GM19240 (cell line): ENCODE data around the gene OR6K2.
"Not testable (repeated sequence)": the region's sequence is repeated elsewhere in the genome, so short reads cannot be mapped to it uniquely, and the experiment has no call there.

Experiments used
- DNase-seq: peaks from one replicate; pipeline ENCODE4 v3.0.0; 2011; ENCODE audit warnings: low spot score; ENCODE audit not compliant: insufficient read length

The OR6K2 gene

GRCh38 chr1:158700552-158700951 lies at the start of gene OR6K2:
Gene OR6K2, minus strand, starts transcription at chr1:158700652. Its CDS starts 0 bp downstream, at chr1:158700652.
- no peak for DNase-seq

GRCh38 chr1:158735848-158736247 lies 35.4 kb upstream of the OR6K2 start:
- DNase-seq: no peak

- DNase-seq: no peak
Measured at GRCh38 chr1:158732524-158732923, 32.1 kb upstream of the OR6K2 start.

GRCh38 chr1:158731707-158732106 lies 31.3 kb upstream of the OR6K2 start:
- no peak for DNase-seq

GRCh38 chr1:158730453-158730852 lies 30.0 kb upstream of the OR6K2 start:
- DNase-seq: no peak

- no peak for DNase-seq
Measured at GRCh38 chr1:158728510-158729225, 28.2 kb upstream of the OR6K2 start.

GRCh38 chr1:158724442-158724841 lies 24.0 kb upstream of the OR6K2 start:
- no peak for DNase-seq

- no peak for DNase-seq
Measured at GRCh38 chr1:158720620-158721019, 20.2 kb upstream of the OR6K2 start, which contains the start of gene OR6K3. Gene OR6K3, minus strand, starts transcription at chr1:158720720. Its CDS starts 2,605 bp downstream, at chr1:158718115.

- DNase-seq: no peak
Measured at GRCh38 chr1:158719664-158720063, 19.2 kb upstream of the OR6K2 start.

GRCh38 chr1:158717344-158717743 lies 16.9 kb upstream of the OR6K2 start:
- no peak for DNase-seq

GRCh38 chr1:158716335-158716734 lies 15.9 kb upstream of the OR6K2 start:
- DNase-seq: no peak

- DNase-seq: no peak
Measured at GRCh38 chr1:158714754-158715153, 14.3 kb upstream of the OR6K2 start.

- DNase-seq: no peak
Measured at GRCh38 chr1:158711098-158711497, 10.6 kb upstream of the OR6K2 start.

GRCh38 chr1:158706096-158706495 lies 5.6 kb upstream of the OR6K2 start:
- no peak for DNase-seq

GRCh38 chr1:158694596-158694995 lies 5.9 kb downstream of the OR6K2 start:
- DNase-seq: no peak

- DNase-seq: no peak
Measured at GRCh38 chr1:158692356-158692755, 8.1 kb downstream of the OR6K2 start.

GRCh38 chr1:158691907-158692306 lies 8.5 kb downstream of the OR6K2 start:
- DNase-seq: no peak

GRCh38 chr1:158691149-158691548 lies 9.3 kb downstream of the OR6K2 start:
- not testable (repeated sequence) for DNase-seq

- no peak for DNase-seq
Measured at GRCh38 chr1:158689875-158690274, 10.6 kb downstream of the OR6K2 start.

GRCh38 chr1:158689110-158689509 lies 11.3 kb downstream of the OR6K2 start:
- DNase-seq: no peak

- DNase-seq: not testable (repeated sequence)
Measured at GRCh38 chr1:158688343-158688742, 12.1 kb downstream of the OR6K2 start.

- DNase-seq: no peak
Measured at GRCh38 chr1:158687037-158687436, 13.4 kb downstream of the OR6K2 start.
